Measurements from ENCODE around the gene ST6GALNAC2.

Gene ST6GALNAC2

DNA sequence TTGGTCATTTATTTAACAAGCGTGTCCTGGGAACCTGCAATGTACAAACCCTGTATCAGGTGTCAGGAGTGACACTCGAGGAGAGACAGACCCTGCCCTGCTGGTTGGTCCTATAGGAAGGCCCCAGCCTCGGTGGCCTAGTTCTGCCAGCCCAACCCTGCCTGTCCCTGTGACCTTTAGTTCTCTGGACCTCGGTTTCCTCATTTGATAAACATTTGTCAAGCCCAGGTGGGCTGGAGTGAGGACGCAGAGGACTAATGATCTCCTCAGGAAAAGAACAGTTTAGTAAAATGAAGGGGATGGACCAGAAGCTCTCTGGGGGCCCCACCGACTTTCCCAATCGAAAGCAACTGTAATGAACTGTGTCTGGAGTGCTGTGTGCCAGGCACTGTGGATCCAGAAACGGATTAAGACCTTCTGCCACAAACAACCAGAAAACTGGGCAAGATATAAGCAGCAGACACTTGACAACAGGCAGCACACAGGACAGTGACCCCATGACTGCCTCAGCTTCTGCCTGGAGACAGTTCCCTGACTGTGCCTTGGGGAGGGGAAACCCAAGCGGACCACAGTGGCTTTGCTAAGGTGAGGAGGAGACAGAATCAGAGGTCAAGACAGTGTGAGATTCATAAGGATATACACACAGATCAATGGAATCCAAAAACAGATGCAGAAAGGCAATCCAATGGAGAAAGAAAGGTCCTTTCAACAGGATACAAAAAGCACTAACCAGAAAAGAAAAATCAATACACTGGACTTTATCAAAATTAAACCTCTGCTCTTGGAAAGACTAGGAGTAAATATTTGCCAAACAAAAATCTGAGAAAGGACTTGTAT lies 37.1 kb downstream of the ST6GALNAC2 start:
- Histone ChIP-seq H3K27ac (ENCODE audit: extremely low read depth, low read depth, low read length) (no peak overlapping the region), H3K4me1 (ENCODE audit: control insufficient read depth, insufficient read depth, low read length) (peaks cover 21% of the 10 kb centered on the region), H3K4me3 (ENCODE audit: low read depth, low read length) (no peak overlapping the region), H3K36me3 (ENCODE audit: control insufficient read depth in 2 of 2, insufficient read depth in 1 of 2, low read length in 2 of 2) (peaks cover 0 to 9% of the 10 kb centered on the region in 2 experiments; a peak in 2 of 3 replicates), H3K9me3 (ENCODE audit: control insufficient read depth, insufficient read depth, low read depth, low read length) (no peaks in the 10 kb centered on the region)
- TF ChIP-seq ZNF335 (tag by site-specific recombination; conservative IDR thresholded peaks at IDR 0.05): peak; percentile 98
- TF ChIP-seq ZNF391 (tag by site-specific recombination; IDR thresholded peaks at IDR 0.05; ENCODE audit: borderline replicate concordance, low read depth): no peak
- ChIA-PET POLR2A (interaction anchor here (1.6 kb wide), 1 partner anchor 9 kb away, joined by 5 read pairs; no protein-coding TSS in a partner anchor), CTCF (interaction anchor here (0.7 to 5.4 kb wide), 9 partner anchors 8 to 133 kb away, joined by 3 to 49 read pairs (median 7); no protein-coding TSS in a partner anchor)

DNA sequence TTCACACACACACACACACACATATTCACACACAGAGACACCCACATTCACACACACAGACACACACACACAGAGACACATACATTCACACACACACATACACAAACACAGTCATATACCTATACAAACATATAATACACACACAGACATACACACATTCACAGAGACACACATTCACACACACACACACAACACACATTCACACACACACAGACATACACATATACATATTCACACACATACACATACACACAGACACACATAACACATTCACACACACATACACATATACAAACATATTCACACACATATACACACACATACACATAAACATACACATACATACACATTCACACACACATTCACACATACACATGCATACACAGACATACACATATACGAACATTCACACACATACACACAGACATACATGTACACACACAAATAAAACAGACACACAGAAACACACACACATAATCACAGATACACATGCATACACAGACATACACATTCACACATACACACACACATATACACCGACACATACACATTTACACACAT lies 37.9 kb downstream of the ST6GALNAC2 start:
- Histone ChIP-seq H3K4me1 (ENCODE audit: control insufficient read depth, insufficient read depth, low read length) (peaks cover 21% of the 10 kb centered on the region), H3K36me3 (ENCODE audit: control insufficient read depth in 2 of 2, insufficient read depth in 1 of 2, low read length in 2 of 2) (peaks cover 0 to 9% of the 10 kb centered on the region in 2 experiments; a peak in 2 of 3 replicates), H3K9me3 (ENCODE audit: control insufficient read depth, insufficient read depth, low read depth, low read length) (no peaks in the 10 kb centered on the region), H3K27ac (ENCODE audit: extremely low read depth, low read depth, low read length) (no peak overlapping the region), H3K4me3 (ENCODE audit: low read depth, low read length) (no peak overlapping the region)
- ChIA-PET CTCF (interaction anchor here (0.7 to 5.4 kb wide), 19 partner anchors 9 to 180 kb away, joined by 3 to 87 read pairs (median 13); no protein-coding TSS in a partner anchor), POLR2A (no interaction called here)
- no peak for TF ChIP-seq ZNF621 (tag by site-specific recombination; IDR thresholded peaks at IDR 0.05)
- TF ChIP-seq, protein P1, sequence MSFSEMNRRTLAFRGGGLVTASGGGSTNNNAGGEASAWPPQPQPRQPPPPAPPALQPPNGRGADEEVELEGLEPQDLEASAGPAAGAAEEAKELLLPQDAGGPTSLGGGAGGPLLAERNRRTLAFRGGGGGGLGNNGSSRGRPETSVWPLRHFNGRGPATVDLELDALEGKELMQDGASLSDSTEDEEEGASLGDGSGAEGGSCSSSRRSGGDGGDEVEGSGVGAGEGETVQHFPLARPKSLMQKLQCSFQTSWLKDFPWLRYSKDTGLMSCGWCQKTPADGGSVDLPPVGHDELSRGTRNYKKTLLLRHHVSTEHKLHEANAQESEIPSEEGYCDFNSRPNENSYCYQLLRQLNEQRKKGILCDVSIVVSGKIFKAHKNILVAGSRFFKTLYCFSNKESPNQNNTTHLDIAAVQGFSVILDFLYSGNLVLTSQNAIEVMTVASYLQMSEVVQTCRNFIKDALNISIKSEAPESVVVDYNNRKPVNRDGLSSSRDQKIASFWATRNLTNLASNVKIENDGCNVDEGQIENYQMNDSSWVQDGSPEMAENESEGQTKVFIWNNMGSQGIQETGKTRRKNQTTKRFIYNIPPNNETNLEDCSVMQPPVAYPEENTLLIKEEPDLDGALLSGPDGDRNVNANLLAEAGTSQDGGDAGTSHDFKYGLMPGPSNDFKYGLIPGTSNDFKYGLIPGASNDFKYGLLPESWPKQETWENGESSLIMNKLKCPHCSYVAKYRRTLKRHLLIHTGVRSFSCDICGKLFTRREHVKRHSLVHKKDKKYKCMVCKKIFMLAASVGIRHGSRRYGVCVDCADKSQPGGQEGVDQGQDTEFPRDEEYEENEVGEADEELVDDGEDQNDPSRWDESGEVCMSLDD (tag by site-specific recombination; IDR thresholded peaks at IDR 0.05): no peak
- no peak; the same call in 1 of the 2 replicates for TF ChIP-seq ZBTB20 (tag by site-specific recombination; IDR thresholded peaks at IDR 0.05)
- no peak for TF ChIP-seq SP3 (tag by site-specific recombination; IDR thresholded peaks at IDR 0.05)
- no peak for TF ChIP-seq GLI2 (tag by site-specific recombination; IDR thresholded peaks at IDR 0.05; ENCODE audit: borderline replicate concordance, low read depth)
- TF ChIP-seq ZNF202 (tag by site-specific recombination; IDR thresholded peaks at IDR 0.05; ENCODE audit: borderline replicate concordance): no peak
- TF ChIP-seq, protein P2, sequence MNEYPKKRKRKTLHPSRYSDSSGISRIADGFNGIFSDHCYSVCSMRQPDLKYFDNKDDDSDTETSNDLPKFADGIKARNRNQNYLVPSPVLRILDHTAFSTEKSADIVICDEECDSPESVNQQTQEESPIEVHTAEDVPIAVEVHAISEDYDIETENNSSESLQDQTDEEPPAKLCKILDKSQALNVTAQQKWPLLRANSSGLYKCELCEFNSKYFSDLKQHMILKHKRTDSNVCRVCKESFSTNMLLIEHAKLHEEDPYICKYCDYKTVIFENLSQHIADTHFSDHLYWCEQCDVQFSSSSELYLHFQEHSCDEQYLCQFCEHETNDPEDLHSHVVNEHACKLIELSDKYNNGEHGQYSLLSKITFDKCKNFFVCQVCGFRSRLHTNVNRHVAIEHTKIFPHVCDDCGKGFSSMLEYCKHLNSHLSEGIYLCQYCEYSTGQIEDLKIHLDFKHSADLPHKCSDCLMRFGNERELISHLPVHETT (tag by site-specific recombination; IDR thresholded peaks at IDR 0.05): no peak; the same call in 1 of the 2 replicates
- TF ChIP-seq TRIM28 (IDR thresholded peaks at IDR 0.05; ENCODE audit: borderline replicate concordance, low read length): no peak
- TF ChIP-seq GLIS2 (tag by site-specific recombination; IDR thresholded peaks at IDR 0.05): no peak
- TF ChIP-seq, protein P3, sequence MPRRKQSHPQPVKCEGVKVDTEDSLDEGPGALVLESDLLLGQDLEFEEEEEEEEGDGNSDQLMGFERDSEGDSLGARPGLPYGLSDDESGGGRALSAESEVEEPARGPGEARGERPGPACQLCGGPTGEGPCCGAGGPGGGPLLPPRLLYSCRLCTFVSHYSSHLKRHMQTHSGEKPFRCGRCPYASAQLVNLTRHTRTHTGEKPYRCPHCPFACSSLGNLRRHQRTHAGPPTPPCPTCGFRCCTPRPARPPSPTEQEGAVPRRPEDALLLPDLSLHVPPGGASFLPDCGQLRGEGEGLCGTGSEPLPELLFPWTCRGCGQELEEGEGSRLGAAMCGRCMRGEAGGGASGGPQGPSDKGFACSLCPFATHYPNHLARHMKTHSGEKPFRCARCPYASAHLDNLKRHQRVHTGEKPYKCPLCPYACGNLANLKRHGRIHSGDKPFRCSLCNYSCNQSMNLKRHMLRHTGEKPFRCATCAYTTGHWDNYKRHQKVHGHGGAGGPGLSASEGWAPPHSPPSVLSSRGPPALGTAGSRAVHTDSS (tag by site-specific recombination; IDR thresholded peaks at IDR 0.05): no peak
- TF ChIP-seq ZNF24 (tag by site-specific recombination; IDR thresholded peaks at IDR 0.05): no peak
- 0 out of 2 replicates have a peak, but pooled peaks have one; percentile 51 for TF ChIP-seq ZNF776 (tag by site-specific recombination; IDR thresholded peaks at IDR 0.05; ENCODE audit: borderline replicate concordance)
- TF ChIP-seq, protein P4, sequence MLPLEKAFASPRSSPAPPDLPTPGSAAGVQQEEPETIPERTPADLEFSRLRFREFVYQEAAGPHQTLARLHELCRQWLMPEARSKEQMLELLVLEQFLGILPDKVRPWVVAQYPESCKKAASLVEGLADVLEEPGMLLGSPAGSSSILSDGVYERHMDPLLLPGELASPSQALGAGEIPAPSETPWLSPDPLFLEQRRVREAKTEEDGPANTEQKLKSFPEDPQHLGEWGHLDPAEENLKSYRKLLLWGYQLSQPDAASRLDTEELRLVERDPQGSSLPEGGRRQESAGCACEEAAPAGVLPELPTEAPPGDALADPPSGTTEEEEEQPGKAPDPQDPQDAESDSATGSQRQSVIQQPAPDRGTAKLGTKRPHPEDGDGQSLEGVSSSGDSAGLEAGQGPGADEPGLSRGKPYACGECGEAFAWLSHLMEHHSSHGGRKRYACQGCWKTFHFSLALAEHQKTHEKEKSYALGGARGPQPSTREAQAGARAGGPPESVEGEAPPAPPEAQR (tag by site-specific recombination; IDR thresholded peaks at IDR 0.05): no peak
- TF ChIP-seq, protein P5, sequence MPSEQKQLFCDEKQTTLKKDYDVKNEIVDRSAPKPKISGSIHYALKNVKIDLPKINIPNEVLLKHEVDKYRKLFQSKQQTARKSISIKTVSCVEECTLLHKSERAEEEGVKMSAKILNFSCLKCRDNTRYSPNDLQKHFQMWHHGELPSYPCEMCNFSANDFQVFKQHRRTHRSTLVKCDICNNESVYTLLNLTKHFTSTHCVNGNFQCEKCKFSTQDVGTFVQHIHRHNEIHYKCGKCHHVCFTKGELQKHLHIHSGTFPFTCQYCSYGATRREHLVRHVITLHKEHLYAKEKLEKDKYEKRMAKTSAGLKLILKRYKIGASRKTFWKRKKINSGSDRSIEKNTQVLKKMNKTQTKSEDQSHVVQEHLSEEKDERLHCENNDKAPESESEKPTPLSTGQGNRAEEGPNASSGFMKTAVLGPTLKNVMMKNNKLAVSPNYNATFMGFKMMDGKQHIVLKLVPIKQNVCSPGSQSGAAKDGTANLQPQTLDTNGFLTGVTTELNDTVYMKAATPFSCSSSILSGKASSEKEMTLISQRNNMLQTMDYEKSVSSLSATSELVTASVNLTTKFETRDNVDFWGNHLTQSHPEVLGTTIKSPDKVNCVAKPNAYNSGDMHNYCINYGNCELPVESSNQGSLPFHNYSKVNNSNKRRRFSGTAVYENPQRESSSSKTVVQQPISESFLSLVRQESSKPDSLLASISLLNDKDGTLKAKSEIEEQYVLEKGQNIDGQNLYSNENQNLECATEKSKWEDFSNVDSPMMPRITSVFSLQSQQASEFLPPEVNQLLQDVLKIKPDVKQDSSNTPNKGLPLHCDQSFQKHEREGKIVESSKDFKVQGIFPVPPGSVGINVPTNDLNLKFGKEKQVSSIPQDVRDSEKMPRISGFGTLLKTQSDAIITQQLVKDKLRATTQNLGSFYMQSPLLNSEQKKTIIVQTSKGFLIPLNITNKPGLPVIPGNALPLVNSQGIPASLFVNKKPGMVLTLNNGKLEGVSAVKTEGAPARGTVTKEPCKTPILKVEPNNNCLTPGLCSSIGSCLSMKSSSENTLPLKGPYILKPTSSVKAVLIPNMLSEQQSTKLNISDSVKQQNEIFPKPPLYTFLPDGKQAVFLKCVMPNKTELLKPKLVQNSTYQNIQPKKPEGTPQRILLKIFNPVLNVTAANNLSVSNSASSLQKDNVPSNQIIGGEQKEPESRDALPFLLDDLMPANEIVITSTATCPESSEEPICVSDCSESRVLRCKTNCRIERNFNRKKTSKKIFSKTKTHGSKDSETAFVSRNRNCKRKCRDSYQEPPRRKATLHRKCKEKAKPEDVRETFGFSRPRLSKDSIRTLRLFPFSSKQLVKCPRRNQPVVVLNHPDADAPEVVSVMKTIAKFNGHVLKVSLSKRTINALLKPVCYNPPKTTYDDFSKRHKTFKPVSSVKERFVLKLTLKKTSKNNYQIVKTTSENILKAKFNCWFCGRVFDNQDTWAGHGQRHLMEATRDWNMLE (tag by site-specific recombination; conservative IDR thresholded peaks at IDR 0.05; ENCODE audit: low read depth): no peak
- peak; percentile 76; the same call in 1 of the 2 replicates for TF ChIP-seq ZNF311 (tag by site-specific recombination; IDR thresholded peaks at IDR 0.05; ENCODE audit: borderline replicate concordance)
